AG09309 (cell line): ENCODE results near the gene LMNTD2.

Source experiments
- DNase-seq: peaks from one replicate; pipeline ENCODE4 v3.0.0-alpha.2; 2010; ENCODE audit warnings: low read depth
- H3K4me3 ChIP-seq: 2 replicates; pipeline ENCODE4 v1.5.1; 2011; ENCODE audit warnings: mild to moderate bottlenecking, low read depth, low read length, moderate library complexity; ENCODE audit not compliant: control insufficient read depth
- CTCF ChIP-seq: IDR thresholded peaks from 2 replicates; pipeline ENCODE4 v1.5.1; 2011; ENCODE audit warnings: mild to moderate bottlenecking, low read depth, low read length, inconsistent platforms; ENCODE audit not compliant: insufficient read depth, control insufficient read depth; ENCODE audit errors: missing control alignments

The LMNTD2 gene

GRCh38 chr11:563066-563811 lies 2.7 kb upstream of the LMNTD2 start:
- DNase-seq: no peak
- H3K4me3 ChIP-seq: no peak overlapping the region
- TF ChIP-seq CTCF: no peak

GRCh38 chr11:562046-562645 lies 1.6 kb upstream of the LMNTD2 start:
- no peak overlapping the region for H3K4me3 ChIP-seq
- TF ChIP-seq CTCF: no peak
- DNase-seq: no peak

- TF ChIP-seq CTCF: no peak
- no peak for DNase-seq
- H3K4me3 ChIP-seq: peak overlapping the region; percentile 47
Measured at GRCh38 chr11:561148-562003, 838 bp upstream of the LMNTD2 start.

GRCh38 chr11:559712-560304 lies 730 bp downstream of the LMNTD2 start:
- TF ChIP-seq CTCF: no peak
- DNase-seq: no peak
- H3K4me3 ChIP-seq: peak overlapping the region; percentile 58

GRCh38 chr11:559020-559620 lies 1.4 kb downstream of the LMNTD2 start:
- no peak for TF ChIP-seq CTCF
- H3K4me3 ChIP-seq: no peak overlapping the region
- DNase-seq: no peak

GRCh38 chr11:558503-558902 lies 2.0 kb downstream of the LMNTD2 start:
- no peak overlapping the region for H3K4me3 ChIP-seq
- DNase-seq: no peak
- no peak for TF ChIP-seq CTCF
